ENCODE measurements around the gene APOBEC4. TPM values are rescaled to one million over a fixed set of nuclear protein-coding genes. Genes with fewer than 3 reads are reported as not detected.
A peak's percentile ranks its signal among the peaks of the same experiment; 100 is the strongest.

Gene APOBEC4
- total and polyA plus RNA-seq, 9 of the 15 experiments (the other 6 are each of a cell fraction or from before 2014, with no cell fraction given): not detected

- TF ChIP-seq CEBPZ (IDR thresholded peaks at IDR 0.05; ENCODE audit: borderline replicate concordance, low read depth, low read length): no peak
- TF ChIP-seq SREBF1 (IDR thresholded peaks at IDR 0.05; ENCODE audit: borderline replicate concordance, low read depth, low read length): no peak
- no peak for TF ChIP-seq KLF6 (CRISPR knock-in tag; IDR thresholded peaks at IDR 0.05; ENCODE audit: borderline replicate concordance)
- no peak for TF ChIP-seq PBX2 (CRISPR knock-in tag; IDR thresholded peaks at IDR 0.05; ENCODE audit: low read depth)
- peak; percentile 62 for TF ChIP-seq PBX2 (tag; conservative IDR thresholded peaks at IDR 0.05; ENCODE audit: low read depth)
- TF ChIP-seq TAF15 (IDR thresholded peaks at IDR 0.05; ENCODE audit: low read depth, low read length): no peak
- peak; percentile 38; the same call in 1 of the 2 replicates for TF ChIP-seq CTBP1 (IDR thresholded peaks at IDR 0.05; ENCODE audit: borderline replicate concordance)
- TF ChIP-seq CREB3 (tag; conservative IDR thresholded peaks at IDR 0.05; ENCODE audit: low read depth): no peak
- TF ChIP-seq NRF1 (conservative IDR thresholded peaks at IDR 0.05 in 1 of 2, IDR thresholded peaks at IDR 0.05 in 1 of 2): no peak
- TF ChIP-seq CHCHD3 (CRISPR knock-in tag; IDR thresholded peaks at IDR 0.05): no peak
- no peak for TF ChIP-seq ZNF609 (CRISPR knock-in tag; IDR thresholded peaks at IDR 0.05; ENCODE audit: borderline replicate concordance)
- peak; percentile 47 for TF ChIP-seq MEIS2 (IDR thresholded peaks at IDR 0.05; ENCODE audit: partially characterized antibody)
- TF ChIP-seq ZNF282 (CRISPR knock-in tag; IDR thresholded peaks at IDR 0.05): no peak
- no peak for TF ChIP-seq PURB (CRISPR knock-in tag; IDR thresholded peaks at IDR 0.05; ENCODE audit: low read depth)
Observed at GRCh38 chr1:183609313-183609712, 43.8 kb downstream of the APOBEC4 start (continued).
